HCT116 (cell line): ENCODE data around the gene CCDC181. TPM values are rescaled to one million over a fixed set of nuclear protein-coding genes. Genes with fewer than 3 reads are reported as not detected.

Source experiments
- ATAC-seq: fragments of 200-7000 bp; cut with Tn5 transposase; 2 replicates; pipeline ENCODE4 v1.9.1; 2020; ENCODE audit warnings: mild to moderate bottlenecking, moderate library complexity
- BruUV-seq: library from RNA; stranded (reverse); fragments of 400-500 nt; replicated peaks from 2 replicates; lab custom pipeline; 2021; lab: Mats Ljungman, UMichigan
- CTCF ChIA-PET: fragments of 300-600 bp; sonication (Branson Sonifier 250); formaldehyde crosslinking; loops from one replicate; lab custom pipeline; 2021; ENCODE audit warnings: antibody characterized with exemption; lab: Charles Lee
- POLR2A ChIA-PET: fragments of 300-600, 350-600 bp; sonication (Branson Sonifier 250); formaldehyde crosslinking; loops from one replicate; lab custom pipeline; 2021; ENCODE audit warnings: antibody characterized with exemption; lab: Charles Lee
- RAD21 ChIA-PET, 2 experiments: fragments of 300-600 bp; sonication (Branson Sonifier 250); formaldehyde crosslinking; loops; one replicate each; lab custom pipeline; 2023; ENCODE audit warnings: low total read pairs in 2 of 2; ENCODE audit not compliant: uncharacterized antibody in 2 of 2, unreplicated experiment in 2 of 2, low non-redundant PET in 1 of 2; lab: Charles Lee
- DNase-seq: peaks from one replicate; pipeline ENCODE4 v3.0.0-alpha.2; 2010; ENCODE audit warnings: low read depth, low spot score
- H2AFZ ChIP-seq: fragments of 200-600 bp; shearing (Covaris generic), sonication (generic); 2 replicates; pipeline ENCODE4 v1.6.1; 2017; ENCODE audit warnings: low read depth, mixed run types, mixed read lengths, antibody characterized with exemption, low read length; ENCODE audit not compliant: poor library complexity, severe bottlenecking
- H3K27ac ChIP-seq: 2 replicates; pipeline ENCODE4 v1.5.1; 2012; ENCODE audit warnings: low read depth, low read length
- H3K27me3 ChIP-seq: fragments of 200-600 bp; sonication (generic); 2 replicates; pipeline ENCODE4 v1.6.1; 2016; ENCODE audit warnings: mixed run types, low read length, mixed read lengths; ENCODE audit not compliant: insufficient read depth
- H3K36me3 ChIP-seq, 2 experiments: fragments of 200-500 bp in 1 of 2; fragments of 200-600 bp in 1 of 2; sonication (Bioruptor generic) in 1 of 2; sonication (generic) in 1 of 2; 2 replicates each; pipeline versions ENCODE4 v1.5.1 to v1.6.1; 2014 to 2016; ENCODE audit warnings: low read length in 2 of 2, inconsistent platforms in 1 of 2, mixed read lengths in 1 of 2, mixed run types in 1 of 2; ENCODE audit not compliant: insufficient read depth in 2 of 2, control insufficient read depth in 1 of 2
- H3K4me1 ChIP-seq, 2 experiments: fragments of 200-600 bp in 1 of 2; sonication (generic) in 1 of 2; 2 replicates each; pipeline versions ENCODE4 v1.5.1 to v1.6.1; 2012 to 2017; ENCODE audit warnings: low read length in 2 of 2, inconsistent platforms in 1 of 2, mild to moderate bottlenecking in 1 of 2, mixed read lengths in 1 of 2, mixed run types in 1 of 2, moderate library complexity in 1 of 2; ENCODE audit not compliant: insufficient read depth in 2 of 2, control insufficient read depth in 1 of 2
- H3K4me2 ChIP-seq: fragments of 200-600 bp; sonication (generic); 2 replicates; pipeline ENCODE4 v1.6.1; 2017; ENCODE audit warnings: mixed run types, low read length, mixed read lengths
- H3K4me3 ChIP-seq, 2 experiments: fragments of 200-600 bp in 1 of 2; sonication (generic) in 1 of 2; replicated peaks in 1 of 2; 2 replicates each; pipeline ENCODE4 v1.5.1; 2011 to 2016; ENCODE audit warnings: low read length in 2 of 2, control low read depth in 1 of 2, low read depth in 1 of 2, mild to moderate bottlenecking in 1 of 2, mixed read lengths in 1 of 2, mixed run types in 1 of 2
- H3K79me2 ChIP-seq: fragments of 200-600 bp; sonication (generic); 2 replicates; pipeline ENCODE4 v1.6.1; 2017; ENCODE audit warnings: mild to moderate bottlenecking, mixed run types, low read length, moderate library complexity, mixed read lengths; ENCODE audit not compliant: insufficient read depth
- H3K9ac ChIP-seq: fragments of 200-600 bp; sonication (generic); 2 replicates; pipeline ENCODE4 v1.6.1; 2016; ENCODE audit warnings: low read length, mixed read lengths
- H3K9me2 ChIP-seq: fragments of 200-600 bp; sonication (generic), shearing (Covaris generic); 2 replicates; pipeline ENCODE4 v1.6.1; 2017; ENCODE audit warnings: mixed run types, mild to moderate bottlenecking, moderate library complexity; ENCODE audit not compliant: insufficient read depth
- H3K9me3 ChIP-seq, 2 experiments: fragments of 200-500 bp in 1 of 2; fragments of 200-600 bp in 1 of 2; sonication (Bioruptor generic) in 1 of 2; sonication (generic) in 1 of 2; 2 replicates each; pipeline ENCODE4 v1.6.1; 2014 to 2017; ENCODE audit warnings: low read length in 2 of 2, mixed read lengths in 2 of 2, inconsistent platforms in 1 of 2, low read depth in 1 of 2, mild to moderate bottlenecking in 1 of 2, mixed run types in 1 of 2, moderate library complexity in 1 of 2; ENCODE audit not compliant: control insufficient read depth in 1 of 2, insufficient read depth in 1 of 2
- H4K20me1 ChIP-seq: fragments of 200-600 bp; sonication (generic), shearing (Covaris generic); 2 replicates; pipeline ENCODE4 v1.6.1; 2017; ENCODE audit warnings: mixed run types, mild to moderate bottlenecking, moderate library complexity; ENCODE audit not compliant: insufficient read depth
- CBX3 ChIP-seq: IDR thresholded peaks from 2 replicates; pipeline ENCODE4 v1.6.1; 2012; ENCODE audit warnings: low read depth
- EGR1 ChIP-seq: IDR thresholded peaks from 2 replicates; pipeline ENCODE4 v1.6.1; 2012; ENCODE audit warnings: low read depth
- EZH2 ChIP-seq: fragments of 200-600 bp; sonication (generic); IDR thresholded peaks from 2 replicates; pipeline ENCODE4 v1.6.1; 2017; ENCODE audit warnings: antibody characterized with exemption, mixed run types
- EZH2phosphoT487 ChIP-seq: fragments of 200-600 bp; IDR thresholded peaks from 2 replicates; pipeline ENCODE4 v1.6.1; 2018; ENCODE audit warnings: antibody characterized with exemption, borderline replicate concordance
- FOSL1 ChIP-seq: IDR thresholded peaks from 2 replicates; pipeline ENCODE4 v1.6.1; 2012; ENCODE audit warnings: low read depth
- POLR2AphosphoS5 ChIP-seq: IDR thresholded peaks from 2 replicates; pipeline ENCODE4 v1.6.1; 2011; ENCODE audit warnings: mild to moderate bottlenecking, low read depth, low read length, moderate library complexity
- SIN3A ChIP-seq: IDR thresholded peaks from 2 replicates; pipeline ENCODE4 v1.6.1; 2012; ENCODE audit warnings: low read depth
- SP1 ChIP-seq: IDR thresholded peaks from 2 replicates; pipeline ENCODE4 v1.6.1; 2012; ENCODE audit warnings: low read depth
- SRF ChIP-seq: IDR thresholded peaks from 2 replicates; pipeline ENCODE4 v1.6.1; 2012; ENCODE audit warnings: low read depth
- TCF7L2 ChIP-seq: IDR thresholded peaks from 2 replicates; pipeline ENCODE4 v1.7.0; 2011; ENCODE audit warnings: borderline replicate concordance, inconsistent platforms; ENCODE audit not compliant: insufficient read depth, insufficient read length; ENCODE audit errors: extremely low read depth
- YY1 ChIP-seq: IDR thresholded peaks from 2 replicates; pipeline ENCODE4 v1.6.1; 2011; ENCODE audit warnings: low read length, low read depth, moderate library complexity, mild to moderate bottlenecking; ENCODE audit not compliant: insufficient replicate concordance; ENCODE audit errors: extremely low read depth
- ZFX ChIP-seq: fragments of 450-650 bp; IDR thresholded peaks from 2 replicates; pipeline ENCODE4 v1.6.1; 2017
- intact Hi-C: fragments of 100-400 bp; cut with micrococcal nuclease; formaldehyde crosslinking; loops from 2 replicates; pipeline ENCODE4 v1.10.0; 2022
- total RNA-seq: library from RNA; stranded (reverse); gene quantifications from one replicate; pipeline ENCODE4 v1.2.1, GENCODE V29; 2021; ENCODE audit not compliant: unreplicated experiment
- TF ChIP-seq, protein P1 (sequence below): IDR thresholded peaks from 2 replicates; pipeline ENCODE4 v1.6.1; 2011; ENCODE audit warnings: mild to moderate bottlenecking, low read length, moderate library complexity; ENCODE audit not compliant: insufficient replicate concordance; ENCODE audit errors: extremely low read depth

Gene CCDC181
- total RNA-seq, 1 experiment from 2014 or later = not detected

DNA sequence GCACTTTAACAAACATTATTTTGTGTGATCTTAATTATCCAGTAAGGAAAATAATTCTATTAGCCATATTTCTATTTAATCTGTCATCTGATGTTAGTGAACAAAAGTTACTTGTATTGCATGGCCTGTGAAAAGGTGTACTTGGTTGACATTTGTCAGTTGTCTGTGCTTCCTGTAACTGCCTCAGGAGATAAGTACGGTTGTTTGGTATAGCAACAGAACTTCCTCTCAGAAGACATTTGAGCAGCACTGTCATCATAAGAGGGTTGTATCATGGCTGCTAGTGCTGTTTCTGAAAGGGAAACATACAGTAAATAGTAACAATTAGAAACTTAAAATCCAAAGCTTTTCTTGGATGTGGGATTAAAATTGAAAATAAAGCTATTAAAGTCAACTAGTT, 55.9 kb downstream of the CCDC181 start:
- DNase-seq = no peak
- ChIA-PET CTCF (no interaction called here), RAD21 (no interaction called here), POLR2A (no interaction called here)
- Histone ChIP-seq H3K9me3 (no peaks in the 10 kb centered on the region), H3K4me3 (no peak overlapping the region), H3K79me2 (peaks cover 30% of the 10 kb centered on the region), H3K4me1 (peaks cover 8 to 14% of the 10 kb centered on the region in 2 experiments), H3K27me3 (no peaks in the 10 kb centered on the region), H3K36me3 (peaks cover 10 to 12% of the 10 kb centered on the region in 2 experiments), H3K9ac (no peak overlapping the region), H3K27ac (no peak overlapping the region), H4K20me1 (no peaks in the 10 kb centered on the region), H3K9me2 (no peaks in the 10 kb centered on the region), H3K4me2 (no peak overlapping the region), H2AFZ (no peak overlapping the region)
- intact Hi-C loops = loop anchor here (10.0 kb wide), 1 partner anchor 173 kb away; no protein-coding TSS in a partner anchor
- BruUV-seq = no TSS peak
- no peak for ATAC-seq
- TF ChIP-seq TCF7L2 (no peak), SIN3A (no peak), POLR2AphosphoS5 (no peak), ZFX (no peak), YY1 (no peak), EGR1 (no peak), SRF (no peak), CBX3 (no peak), EZH2phosphoT487 (no peak), EZH2 (no peak), SP1 (no peak), FOSL1 (no peak)
- TF ChIP-seq, protein P1, sequence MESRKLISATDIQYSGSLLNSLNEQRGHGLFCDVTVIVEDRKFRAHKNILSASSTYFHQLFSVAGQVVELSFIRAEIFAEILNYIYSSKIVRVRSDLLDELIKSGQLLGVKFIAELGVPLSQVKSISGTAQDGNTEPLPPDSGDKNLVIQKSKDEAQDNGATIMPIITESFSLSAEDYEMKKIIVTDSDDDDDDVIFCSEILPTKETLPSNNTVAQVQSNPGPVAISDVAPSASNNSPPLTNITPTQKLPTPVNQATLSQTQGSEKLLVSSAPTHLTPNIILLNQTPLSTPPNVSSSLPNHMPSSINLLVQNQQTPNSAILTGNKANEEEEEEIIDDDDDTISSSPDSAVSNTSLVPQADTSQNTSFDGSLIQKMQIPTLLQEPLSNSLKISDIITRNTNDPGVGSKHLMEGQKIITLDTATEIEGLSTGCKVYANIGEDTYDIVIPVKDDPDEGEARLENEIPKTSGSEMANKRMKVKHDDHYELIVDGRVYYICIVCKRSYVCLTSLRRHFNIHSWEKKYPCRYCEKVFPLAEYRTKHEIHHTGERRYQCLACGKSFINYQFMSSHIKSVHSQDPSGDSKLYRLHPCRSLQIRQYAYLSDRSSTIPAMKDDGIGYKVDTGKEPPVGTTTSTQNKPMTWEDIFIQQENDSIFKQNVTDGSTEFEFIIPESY = no peak
